ENCODE results near the gene HBEGF.

HBEGF gene

DNA sequence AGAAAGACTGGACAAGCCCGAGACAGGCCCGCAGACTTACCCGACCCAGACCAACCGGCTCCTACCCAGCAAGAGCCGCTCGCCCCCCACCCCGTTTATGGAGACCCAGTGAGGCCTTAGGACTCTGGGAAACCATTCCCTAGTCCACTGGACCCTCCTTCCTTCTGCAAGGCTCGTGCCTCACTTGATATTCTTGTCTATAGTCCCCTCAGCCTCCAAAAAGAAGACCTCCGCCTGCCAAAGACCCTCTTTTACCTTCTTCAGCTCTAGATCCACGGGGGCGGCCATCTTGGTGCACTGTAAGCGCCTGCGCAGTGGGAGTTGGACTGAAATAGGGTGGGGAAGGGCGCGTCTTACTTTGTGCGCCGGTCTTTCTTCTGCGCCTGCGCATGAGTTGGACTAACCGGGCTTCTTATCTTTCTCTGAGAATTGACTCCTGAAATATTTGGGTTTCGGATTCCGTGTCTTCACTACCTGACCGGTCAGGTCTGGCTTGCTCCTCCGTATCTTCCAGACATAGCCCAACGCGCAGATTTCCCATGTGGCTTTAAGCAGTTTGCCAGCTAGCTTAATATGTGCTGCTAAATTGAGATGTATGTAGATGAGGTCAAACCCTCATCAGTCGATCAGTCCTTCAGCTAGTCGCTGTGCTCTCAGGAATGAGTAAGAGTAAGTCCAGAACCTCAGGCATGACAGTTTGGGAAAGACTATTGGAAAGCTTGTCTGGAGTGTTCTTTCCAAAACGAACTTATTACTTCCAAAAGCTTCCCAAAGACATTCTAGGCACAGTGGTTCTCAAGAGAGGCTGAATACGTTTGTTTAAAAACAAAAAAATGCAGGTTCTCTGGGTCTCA, 43.4 kb downstream of the HBEGF start, which contains the start of gene PFDN1:
TSS of gene PFDN1 (minus strand) at position 316 of the 854 bp plus-strand sequence. CDS start at position 288, 28 bp downstream.
- peak; percentile 80 to 90 for DNase-seq (ENCODE audit: low read depth in 2 of 2)

- DNase-seq (ENCODE audit: low read depth in 2 of 2) = no peak
Observed at GRCh38 chr5:140301136-140301535, 45.3 kb downstream of the HBEGF start.

DNA sequence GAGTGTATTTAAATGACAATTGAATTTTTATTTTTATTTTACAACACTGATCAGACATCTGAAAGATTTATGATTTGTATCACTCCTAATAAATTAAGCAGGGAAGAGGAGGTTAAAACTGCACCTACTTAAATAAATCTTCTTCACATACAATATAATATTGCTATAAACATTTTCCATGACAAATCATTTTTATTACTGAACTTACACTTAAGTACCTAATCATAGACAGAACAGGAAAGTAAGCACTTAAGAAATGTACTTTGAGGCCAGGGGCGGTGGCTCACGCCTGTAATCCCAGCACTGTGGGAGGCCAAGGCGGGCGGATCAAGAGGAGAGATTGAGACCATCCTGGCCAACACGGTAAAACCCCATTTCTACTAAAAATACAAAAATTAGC, 47.3 kb downstream of the HBEGF start:
- DNase-seq (ENCODE audit: low read depth in 2 of 2) = no peak

DNA sequence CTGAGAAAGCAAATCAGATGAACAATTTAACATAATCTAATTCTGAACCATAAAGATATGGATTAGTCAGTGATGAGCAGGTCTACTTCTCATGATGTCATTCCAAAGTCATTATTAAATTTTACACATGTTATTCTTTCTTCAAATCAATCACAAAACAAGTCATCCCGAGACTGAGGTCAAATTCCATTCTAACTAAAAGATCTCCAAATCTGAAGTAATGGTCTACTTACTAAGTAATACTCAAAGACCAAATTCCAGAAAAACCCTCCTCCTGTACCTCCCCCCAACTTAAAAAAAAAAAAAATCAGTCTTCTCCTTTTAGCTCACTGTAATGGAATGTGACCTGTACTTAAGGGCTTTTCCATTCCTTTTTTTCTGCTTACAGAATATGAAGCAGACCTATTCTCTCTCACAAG, 48.2 kb downstream of the HBEGF start:
- DNase-seq (ENCODE audit: low read depth in 2 of 2) = no peak

DNA sequence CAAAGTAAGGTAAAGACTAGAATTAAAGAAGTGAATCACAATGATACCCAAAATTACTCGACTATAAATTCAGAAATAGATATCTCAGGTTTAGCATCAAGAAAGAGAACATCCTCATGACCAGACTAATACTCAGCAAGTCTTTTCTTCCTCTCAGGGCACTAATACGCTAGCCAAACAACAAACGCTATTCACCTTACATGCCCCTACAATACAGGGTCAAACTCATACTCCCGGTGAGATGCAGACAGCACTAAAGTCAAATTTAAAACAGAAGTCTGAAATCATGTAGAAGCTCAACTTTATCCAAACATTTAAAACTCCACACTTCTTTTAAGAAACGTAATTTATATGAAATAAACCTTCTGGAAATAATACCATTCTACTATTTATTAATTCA, 49.1 kb downstream of the HBEGF start:
- no peak for DNase-seq (ENCODE audit: low read depth in 2 of 2)

- DNase-seq (ENCODE audit: low read depth in 2 of 2) = no peak
Observed at GRCh38 chr5:140296289-140296688, 50.1 kb downstream of the HBEGF start.

- no peak for DNase-seq (ENCODE audit: low read depth in 2 of 2)
Observed at GRCh38 chr5:140295414-140295813, 51.0 kb downstream of the HBEGF start.

- no peak for DNase-seq (ENCODE audit: low read depth in 2 of 2)
Observed at GRCh38 chr5:140294753-140295152, 51.6 kb downstream of the HBEGF start.

DNA sequence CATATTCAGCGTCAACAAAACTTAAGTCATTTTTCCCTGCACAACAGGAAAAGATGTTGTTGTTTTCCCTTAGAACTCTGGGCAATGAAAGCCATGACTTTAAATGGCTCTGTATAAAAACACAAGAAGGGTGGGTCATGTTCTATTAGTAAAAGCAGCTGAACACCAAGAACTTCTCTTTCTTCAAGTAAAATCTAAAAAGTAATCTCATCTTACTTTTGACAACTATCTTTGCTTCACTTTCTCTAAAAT, 52.6 kb downstream of the HBEGF start:
- no peak for DNase-seq (ENCODE audit: low read depth in 2 of 2)

- DNase-seq (ENCODE audit: low read depth in 2 of 2) = no peak
Observed at GRCh38 chr5:140293091-140293848, 53.1 kb downstream of the HBEGF start.

GRCh38 chr5:140292212-140293036, 54.0 kb downstream of the HBEGF start:
- no peak for DNase-seq (ENCODE audit: low read depth in 2 of 2)

GRCh38 chr5:140287801-140288521, 58.4 kb downstream of the HBEGF start:
- DNase-seq (ENCODE audit: low read depth in 2 of 2) = no peak

DNA sequence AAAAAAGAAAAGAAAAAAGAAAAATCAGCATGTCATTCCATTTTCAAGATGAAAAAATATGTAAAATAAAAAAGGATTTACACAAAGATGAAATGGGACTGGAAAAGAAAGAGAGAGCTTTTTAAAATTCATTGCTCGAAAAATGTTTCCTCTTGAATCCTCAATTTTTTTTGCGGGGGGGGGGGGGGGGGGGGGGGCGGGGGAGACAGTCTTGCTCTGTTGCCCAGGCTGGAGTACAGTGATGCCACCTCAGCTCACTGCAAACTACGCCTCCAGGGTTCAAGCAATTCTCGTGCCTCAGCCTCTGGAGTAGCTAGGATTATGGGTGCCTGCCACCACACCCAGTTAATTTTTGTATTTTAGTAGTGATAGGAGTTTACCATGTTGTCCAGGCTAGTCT, 60.0 kb downstream of the HBEGF start:
- no peak for DNase-seq (ENCODE audit: low read depth in 2 of 2)

- no peak for DNase-seq (ENCODE audit: low read depth in 2 of 2)
Observed at GRCh38 chr5:140284013-140284412, 62.4 kb downstream of the HBEGF start.

Measured in stimulated activated CD8-positive, alpha-beta memory T cell treated with anti-CD3 and anti-CD28 coated beads, Interleukin-15, amount 100 ng/mL, for 4 hours (primary cell).